HEK293T (cell line): ENCODE results near the gene TRPC4AP.

Experiments
- CTCF ChIA-PET: fragments of 350-600 bp; formaldehyde crosslinking; extraction: SDS; loops from one replicate; lab custom pipeline; 2021; ENCODE audit warnings: antibody characterized with exemption, inconsistent platforms; lab: Yijun Ruan, JAX
- POLR2A ChIA-PET: fragments of 350-600 bp; formaldehyde crosslinking; extraction: SDS; loops from one replicate; lab custom pipeline; 2020; ENCODE audit warnings: antibody characterized with exemption, inconsistent platforms; lab: Yijun Ruan, JAX
- DNase-seq: peaks from one replicate; pipeline ENCODE4 v3.0.0; 2012; ENCODE audit warnings: mixed read lengths; ENCODE audit errors: extremely low spot score
- ARNT ChIP-seq: fragments of 450-650 bp; IDR thresholded peaks from 2 replicates; pipeline ENCODE4 v1.6.1; 2017; ENCODE audit warnings: mild to moderate bottlenecking
- BHLHE40 ChIP-seq: fragments of 450-650 bp; IDR thresholded peaks from 2 replicates; pipeline ENCODE4 v1.6.1; 2016; ENCODE audit warnings: mild to moderate bottlenecking, moderate library complexity, borderline replicate concordance
- CTBP1 ChIP-seq: fragments of 450-650 bp; IDR thresholded peaks from 2 replicates; pipeline ENCODE4 v1.6.1; 2016; ENCODE audit warnings: borderline replicate concordance
- ELF4 ChIP-seq: fragments of 450-650 bp; IDR thresholded peaks from 2 replicates; pipeline ENCODE4 v1.6.1; 2017; ENCODE audit warnings: antibody characterized with exemption
- FOXA1 ChIP-seq: fragments of 450-650 bp; IDR thresholded peaks from 2 replicates; pipeline ENCODE4 v1.6.1; 2016; ENCODE audit warnings: mild to moderate bottlenecking
- FOXK2 ChIP-seq: fragments of 450-650 bp; IDR thresholded peaks from 2 replicates; pipeline ENCODE4 v1.6.1; 2016; ENCODE audit warnings: mild to moderate bottlenecking
- FOXM1 ChIP-seq: fragments of 450-650 bp; IDR thresholded peaks from 2 replicates; pipeline ENCODE4 v1.6.1; 2017; ENCODE audit warnings: mild to moderate bottlenecking, borderline replicate concordance
- HDGF ChIP-seq: fragments of 450-650 bp; IDR thresholded peaks from 2 replicates; pipeline ENCODE4 v1.6.1; 2017; ENCODE audit warnings: antibody characterized with exemption, borderline replicate concordance
- L3MBTL2 ChIP-seq: fragments of 450-650 bp; conservative IDR thresholded peaks from 2 replicates; pipeline ENCODE4 v1.6.1; 2016; ENCODE audit warnings: mild to moderate bottlenecking
- LEF1 ChIP-seq: fragments of 450-650 bp; IDR thresholded peaks from 2 replicates; pipeline ENCODE4 v1.6.1; 2017; ENCODE audit warnings: mild to moderate bottlenecking, borderline replicate concordance
- NFRKB ChIP-seq: fragments of 450-650 bp; IDR thresholded peaks from 2 replicates; pipeline ENCODE4 v1.6.1; 2016; ENCODE audit warnings: mild to moderate bottlenecking, moderate library complexity
- PKNOX1 ChIP-seq: fragments of 450-650 bp; IDR thresholded peaks from 2 replicates; pipeline ENCODE4 v1.6.1; 2016
- SP1 ChIP-seq: fragments of 450-650 bp; IDR thresholded peaks from 2 replicates; pipeline ENCODE4 v1.6.1; 2017
- SUZ12 ChIP-seq: fragments of 450-650 bp; IDR thresholded peaks from 2 replicates; pipeline ENCODE4 v1.6.1; 2016; ENCODE audit warnings: mild to moderate bottlenecking
- TARDBP ChIP-seq: fragments of 450-650 bp; IDR thresholded peaks from 2 replicates; pipeline ENCODE4 v1.6.1; 2016
- ZNF384 ChIP-seq: fragments of 450-650 bp; IDR thresholded peaks from 2 replicates; pipeline ENCODE4 v1.6.1; 2016

Gene TRPC4AP

GRCh38 chr20:34978092-34978744 is 114.4 kb downstream of the TRPC4AP start:
- DNase-seq = no peak
- TF ChIP-seq FOXM1 (no peak), ARNT (no peak), PKNOX1 (no peak), L3MBTL2 (no peak), TARDBP (no peak), SP1 (no peak), ZNF384 (no peak), BHLHE40 (no peak), CTBP1 (no peak), NFRKB (no peak), SUZ12 (no peak)
- ChIA-PET POLR2A (no interaction called here), CTCF (interaction anchor here (1.1 kb wide), 1 partner anchor 104 kb away, joined by 3 read pairs; no protein-coding TSS in a partner anchor)

- POLR2A ChIA-PET = interaction anchor here (0.7 kb wide), 1 partner anchor 116 kb away, joined by 3 read pairs; no protein-coding TSS in a partner anchor
- CTCF ChIA-PET = no interaction called here
These were observed 115.1 kb downstream of the TRPC4AP start for GRCh38 chr20:34977365-34978091.

GRCh38 chr20:34976286-34976685 is 116.3 kb downstream of the TRPC4AP start:
- CTCF ChIA-PET = no interaction called here
- POLR2A ChIA-PET = no interaction called here
- DNase-seq = no peak
- TF ChIP-seq LEF1 = no peak
- no peak for TF ChIP-seq FOXK2
- no peak for TF ChIP-seq ZNF384
- TF ChIP-seq CTBP1 = no peak
- TF ChIP-seq PKNOX1 = no peak
- no peak for TF ChIP-seq FOXM1
- TF ChIP-seq SP1 = no peak
- TF ChIP-seq FOXA1 = no peak
- no peak for TF ChIP-seq L3MBTL2

More at GRCh38 chr20:34977365-34978091, 115.1 kb downstream of the TRPC4AP start:
- DNase-seq = no peak
- TF ChIP-seq PKNOX1 (no peak), FOXA1 (no peak), SP1 (no peak), NFRKB (no peak), TARDBP (no peak), L3MBTL2 (no peak), FOXK2 (no peak), ZNF384 (no peak), BHLHE40 (no peak), CTBP1 (no peak), ELF4 (no peak), FOXM1 (no peak), SUZ12 (no peak)

GRCh38 chr20:34974246-34974645 is 118.4 kb downstream of the TRPC4AP start:
- CTCF ChIA-PET = interaction anchor here (0.8 kb wide), 1 partner anchor 95 kb away, joined by 3 read pairs; no protein-coding TSS in a partner anchor
- DNase-seq = no peak
- POLR2A ChIA-PET = no interaction called here
- no peak for TF ChIP-seq NFRKB
- no peak for TF ChIP-seq BHLHE40
- TF ChIP-seq FOXK2 = no peak
- TF ChIP-seq TARDBP = no peak
- no peak for TF ChIP-seq SUZ12
- no peak for TF ChIP-seq LEF1
- no peak for TF ChIP-seq L3MBTL2
- TF ChIP-seq ARNT = no peak
- TF ChIP-seq FOXM1 = no peak
- TF ChIP-seq ELF4 = no peak

- CTCF ChIA-PET = interaction anchor here (0.7 kb wide), 1 partner anchor 99 kb away, joined by 3 read pairs; the partner anchor contains the start of gene GGT7
- POLR2A ChIA-PET = no interaction called here
- DNase-seq = no peak
These were observed 120.9 kb downstream of the TRPC4AP start for GRCh38 chr20:34971561-34972235.

More at GRCh38 chr20:34971561-34972235, 120.9 kb downstream of the TRPC4AP start:
- TF ChIP-seq BHLHE40 (no peak), SUZ12 (no peak), L3MBTL2 (no peak), LEF1 (no peak), ZNF384 (no peak), NFRKB (no peak), SP1 (no peak), PKNOX1 (no peak), FOXM1 (no peak), HDGF (no peak), TARDBP (no peak), FOXK2 (no peak), ELF4 (no peak), ARNT (no peak), CTBP1 (no peak), FOXA1 (no peak)
